GM21360 (cell line): ENCODE measurements around the gene CDYL.

ENCODE experiments used
- ATAC-seq: cut with Tn5 transposase; IDR thresholded peaks from one replicate; pipeline ENCODE4 v1.9.1; 2021; ENCODE audit warnings: mild to moderate bottlenecking, moderate library complexity; ENCODE audit not compliant: unreplicated experiment

Gene CDYL

GRCh38 chr6:4774296-4774695, 1.9 kb upstream of the CDYL start:
- ATAC-seq = no peak

GRCh38 chr6:4774715-4775493, 1.3 kb upstream of the CDYL start:
- ATAC-seq = no peak

DNA sequence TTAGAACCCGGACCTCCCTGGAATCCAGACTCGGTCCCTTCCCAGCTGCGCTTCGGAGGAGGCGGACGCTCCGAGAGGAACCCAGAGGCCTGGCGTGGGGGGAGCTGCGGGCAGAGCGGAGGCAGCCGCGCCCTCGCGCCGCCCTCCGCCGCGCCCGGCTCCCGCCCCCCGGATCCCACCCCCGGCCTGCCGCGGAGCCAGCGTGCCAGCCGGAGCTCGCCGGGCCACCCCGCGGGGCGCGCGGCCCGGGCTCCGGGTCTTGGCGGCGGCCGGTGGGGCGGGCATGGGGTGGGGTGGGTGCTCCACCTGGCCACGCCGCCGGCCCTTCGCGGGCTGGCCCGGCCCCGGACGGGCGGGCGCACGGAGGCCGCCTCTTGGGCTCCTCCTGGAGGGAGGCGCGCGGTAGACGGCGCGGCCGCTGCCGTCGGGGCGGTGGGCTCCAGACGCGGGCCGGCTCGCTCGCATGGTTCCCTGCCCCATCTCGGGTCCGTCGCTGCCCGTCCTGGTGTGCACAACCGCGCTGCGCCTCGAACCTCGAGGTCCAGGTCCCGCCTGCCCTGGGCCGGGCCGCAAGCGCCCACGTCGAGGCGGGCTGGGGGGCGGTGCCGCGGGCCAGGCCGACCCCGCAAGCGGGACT, 592 bp upstream of the CDYL start:
- ATAC-seq = peak; percentile 25

DNA sequence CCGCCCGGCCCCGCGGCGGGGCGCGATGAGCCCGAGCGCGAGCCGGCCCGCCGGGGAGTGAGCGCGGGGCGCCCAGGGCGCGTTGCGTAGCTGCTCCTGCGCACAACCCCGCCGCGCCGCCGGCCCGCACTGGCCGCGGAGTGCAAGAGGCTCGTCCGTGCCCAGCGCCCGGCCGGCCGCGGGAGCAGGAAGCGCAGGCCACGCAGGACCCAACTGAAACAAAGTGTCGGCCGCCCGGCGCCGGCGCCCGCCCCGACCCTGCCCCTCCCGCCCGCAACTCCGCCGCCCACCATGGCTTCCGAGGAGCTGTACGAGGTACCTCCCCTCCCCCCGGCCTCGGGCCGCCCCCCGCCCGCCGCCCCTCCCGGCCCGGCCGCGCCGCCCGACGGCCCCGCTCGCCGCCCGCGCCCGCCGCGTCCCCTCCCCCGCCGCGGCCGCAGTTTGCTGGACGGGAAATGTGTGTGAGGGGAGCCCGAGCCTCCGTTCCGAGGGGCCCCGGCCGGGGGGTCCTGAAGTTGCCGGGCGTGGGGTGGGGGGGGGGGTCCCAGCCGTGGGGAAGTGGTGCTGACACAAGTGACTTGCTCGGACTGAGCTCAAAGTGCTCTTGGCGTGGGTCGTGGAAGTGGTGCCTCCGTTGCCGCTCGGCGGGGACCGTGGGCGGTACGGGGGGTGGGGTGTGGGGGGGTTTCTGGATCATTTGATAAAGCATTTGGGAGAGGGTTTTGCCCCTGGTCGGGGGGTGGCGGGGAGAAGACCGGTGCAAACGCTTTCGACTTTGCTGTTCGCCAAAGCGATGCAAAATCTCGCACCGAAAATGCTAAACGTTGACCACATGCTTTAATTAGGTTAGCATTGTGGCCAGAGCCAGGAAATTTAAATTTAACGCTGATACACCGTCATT, 539 bp downstream of the CDYL start:
- ATAC-seq = no peak

DNA sequence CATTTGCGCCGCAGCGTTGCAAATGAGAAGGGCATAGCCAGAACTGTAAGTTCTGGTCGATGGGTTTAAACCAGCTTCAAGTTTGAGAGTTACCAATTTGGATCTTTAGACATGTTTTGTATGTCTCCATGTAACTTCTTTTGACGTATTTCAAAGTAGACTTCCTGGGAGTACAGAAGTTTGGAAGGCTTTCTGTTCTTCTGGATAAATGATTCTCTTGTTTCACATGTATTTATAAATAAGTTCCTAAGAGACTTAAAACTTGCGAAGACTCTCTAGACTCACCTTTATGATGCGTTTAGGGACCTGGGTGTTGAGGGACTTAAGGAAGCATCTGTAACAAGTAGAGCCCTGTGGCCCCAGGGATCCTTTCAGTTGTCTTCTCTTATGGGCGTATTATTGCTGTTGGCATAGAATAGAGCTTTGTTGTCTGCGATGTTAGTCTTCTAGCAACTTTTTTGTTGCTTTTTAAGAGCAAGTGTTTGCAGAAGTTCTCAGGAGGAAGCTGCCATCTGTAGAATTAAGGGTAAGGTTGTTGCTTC, 1.3 kb downstream of the CDYL start:
- no peak for ATAC-seq

DNA sequence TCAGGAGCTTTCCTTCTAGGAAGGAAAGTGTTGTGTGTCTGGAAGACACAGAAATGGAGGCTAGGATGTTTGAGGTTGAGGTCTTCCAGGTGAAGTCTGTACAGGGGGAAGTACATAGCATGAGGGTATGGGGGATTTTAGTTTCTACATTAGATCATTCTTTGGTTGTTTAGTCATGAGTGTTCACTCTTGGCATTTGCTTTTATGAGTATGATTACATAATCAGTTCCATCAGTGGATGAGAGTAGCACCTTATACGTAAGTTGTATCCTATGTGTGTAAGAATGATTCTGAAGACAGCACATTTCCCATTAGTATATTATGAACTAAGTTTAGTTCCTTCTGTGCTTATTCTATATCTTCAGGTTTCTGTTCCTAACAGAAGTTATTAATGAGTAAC, 1.9 kb downstream of the CDYL start:
- ATAC-seq = no peak

DNA sequence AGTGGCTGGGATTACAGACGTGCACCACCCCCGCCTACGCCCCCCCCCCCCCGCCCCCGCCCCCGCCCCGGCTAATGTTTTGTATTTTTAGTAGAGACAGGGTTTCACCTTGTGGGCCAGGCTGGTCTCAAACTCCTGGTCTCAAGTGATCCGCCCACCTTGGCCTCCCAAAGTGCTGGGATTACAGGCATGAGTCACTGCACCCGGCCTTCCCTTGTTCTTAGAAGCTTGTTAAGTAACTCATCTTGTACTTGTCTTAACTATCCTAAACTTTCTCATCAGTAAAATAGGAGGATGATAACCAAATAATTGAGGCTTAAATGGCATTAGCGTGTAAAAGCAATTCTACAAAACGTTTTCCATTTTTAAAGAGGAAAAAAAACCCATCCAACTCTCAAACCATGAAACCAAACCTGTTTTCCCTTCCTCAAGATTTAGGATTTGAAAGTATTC, 4.2 kb downstream of the CDYL start:
- no peak for ATAC-seq

- no peak for ATAC-seq
These were observed 5.2 kb downstream of the CDYL start for GRCh38 chr6:4781426-4781825.

DNA sequence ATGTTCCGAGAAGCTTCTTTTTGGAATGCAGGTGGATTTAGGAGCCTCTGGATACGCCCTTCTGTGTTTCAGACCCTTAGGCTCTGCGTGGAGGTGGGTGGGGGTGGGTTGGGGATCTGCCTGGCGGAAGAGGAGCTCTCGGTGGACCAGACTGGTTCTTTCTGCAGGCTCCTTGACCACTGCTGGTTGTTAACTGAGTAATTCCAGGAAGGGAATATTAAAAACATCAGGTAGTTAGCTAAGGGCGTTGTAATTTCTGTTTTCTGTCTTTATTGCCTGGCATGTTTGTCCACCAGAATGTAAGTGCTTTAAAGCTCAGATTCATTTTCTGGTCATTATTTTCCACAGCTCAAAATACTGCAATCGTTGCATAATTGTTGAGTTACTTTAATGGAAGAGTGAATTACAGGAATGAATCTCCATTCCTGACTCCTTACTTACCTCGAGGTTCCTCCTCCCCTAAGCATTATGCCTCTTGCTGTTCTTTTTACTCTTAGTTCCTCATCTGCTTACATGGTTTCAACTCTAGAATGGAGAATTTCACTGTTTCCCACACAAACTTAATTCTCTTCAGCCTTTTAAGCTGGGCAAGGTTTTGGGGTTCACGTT, 5.9 kb downstream of the CDYL start:
- ATAC-seq = no peak

- no peak for ATAC-seq
These were observed 10.8 kb downstream of the CDYL start for GRCh38 chr6:4786996-4787395.

DNA sequence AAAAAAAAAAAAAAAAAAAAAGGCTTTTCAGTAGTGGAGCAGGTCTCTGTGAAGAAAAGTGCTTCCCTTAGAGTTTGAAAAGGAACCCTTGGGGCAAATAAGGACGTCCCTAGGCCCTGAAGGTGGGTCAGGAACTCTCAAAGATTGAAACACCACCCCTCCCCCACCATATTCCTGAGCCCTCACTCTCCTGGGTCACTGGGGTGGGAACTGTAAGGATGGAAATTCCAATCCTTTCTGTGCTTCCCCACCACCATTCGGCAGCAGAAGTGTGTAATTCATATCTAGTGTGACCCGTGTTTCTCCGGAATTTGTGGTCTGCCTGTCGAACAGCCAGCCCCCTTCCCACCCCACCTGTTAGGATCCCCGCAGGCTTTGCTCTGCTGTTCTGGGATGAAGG, 12.3 kb downstream of the CDYL start:
- no peak for ATAC-seq

GRCh38 chr6:4788953-4789584, 12.9 kb downstream of the CDYL start:
- peak; percentile 90 for ATAC-seq

DNA sequence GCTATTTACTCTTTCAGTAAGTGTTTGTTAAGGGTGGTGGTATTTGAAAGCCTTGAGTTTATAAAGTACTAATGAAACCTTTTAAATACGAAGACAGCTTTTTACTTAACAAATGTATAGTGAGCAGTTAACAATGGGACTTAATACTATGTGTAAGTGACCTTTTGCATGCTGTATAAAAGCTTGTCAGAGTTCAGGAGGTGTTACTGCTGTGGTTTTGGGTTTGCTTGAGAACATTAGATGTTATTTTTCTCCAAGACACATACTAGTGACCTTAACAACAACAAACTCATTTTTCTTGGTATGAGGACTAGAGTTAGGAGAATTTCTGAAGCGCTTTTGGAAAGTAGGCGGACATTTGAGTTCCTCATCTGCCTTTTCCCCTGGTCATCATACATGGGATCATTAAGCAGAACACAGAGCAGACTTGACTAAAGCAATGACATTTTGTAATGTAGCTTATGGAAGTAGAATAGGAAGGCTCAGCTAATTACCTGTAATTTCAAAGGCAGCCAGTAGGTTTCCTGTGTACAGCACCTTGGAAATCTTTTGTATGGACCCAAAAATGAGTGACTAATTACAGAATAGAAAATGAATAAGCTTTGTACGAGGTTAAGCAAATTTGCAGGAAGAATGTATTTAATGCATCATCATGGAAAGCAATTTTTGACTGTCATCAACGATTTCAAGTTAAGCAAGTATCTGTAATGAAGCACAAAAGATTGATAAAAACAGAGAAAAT, 14.1 kb downstream of the CDYL start:
- no peak for ATAC-seq

- no peak for ATAC-seq
These were observed 18.0 kb downstream of the CDYL start for GRCh38 chr6:4794140-4794707.

DNA sequence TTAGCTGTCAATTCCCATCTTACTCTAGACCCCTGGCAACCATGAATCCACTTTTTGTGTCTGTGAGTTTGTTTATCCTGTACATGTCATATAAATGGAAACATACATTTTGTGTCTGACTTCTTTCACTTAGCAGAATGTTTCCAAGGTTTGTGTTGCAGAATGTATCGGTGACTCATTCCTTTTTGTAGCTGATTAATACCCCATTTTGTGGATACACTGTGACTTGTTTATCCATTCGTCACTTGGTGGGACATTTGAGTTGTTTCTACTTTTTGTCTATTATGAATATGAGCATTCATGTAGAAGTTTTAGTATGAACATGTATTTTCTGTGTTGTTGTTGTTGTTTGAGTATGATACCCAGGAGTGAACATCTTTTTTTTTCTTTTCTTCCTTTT, 21.4 kb downstream of the CDYL start:
- ATAC-seq = no peak

- no peak for ATAC-seq
These were observed 23.7 kb downstream of the CDYL start for GRCh38 chr6:4799912-4800311.

- ATAC-seq = no peak
These were observed 24.5 kb downstream of the CDYL start for GRCh38 chr6:4800662-4801061.

DNA sequence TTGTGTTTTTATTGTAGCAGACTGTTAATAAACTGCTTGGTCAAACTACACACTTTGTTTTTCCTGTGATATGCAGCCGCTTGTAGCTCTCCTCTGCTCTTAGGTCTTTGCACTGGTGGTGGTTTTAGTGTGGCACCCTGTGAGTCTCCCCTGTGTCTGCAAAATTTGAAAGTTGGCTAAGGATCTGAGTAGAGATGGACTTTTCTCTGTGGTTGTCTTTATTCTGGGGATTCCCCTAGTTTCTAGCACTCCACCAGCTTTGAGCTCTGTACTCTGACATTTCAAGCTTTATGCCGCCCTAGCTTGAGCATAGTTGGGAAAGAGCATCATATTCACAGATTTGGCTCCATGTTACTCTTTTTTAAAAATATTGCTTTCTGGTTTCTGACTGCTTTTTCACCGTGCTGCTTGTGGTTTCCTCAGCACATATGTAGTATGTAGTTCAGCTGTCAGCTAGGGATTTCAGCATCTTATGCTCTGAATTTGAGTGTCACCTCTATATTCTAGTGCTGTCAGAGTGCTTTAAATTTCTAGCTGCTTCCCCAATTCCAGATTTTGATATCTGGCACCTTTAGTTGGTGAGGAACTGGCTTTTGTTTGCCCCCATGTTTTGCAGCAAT, 25.4 kb downstream of the CDYL start:
- ATAC-seq = peak; percentile 59
